ENCODE data around the gene FARP2.

GRCh38 chr2:241531161-241531722 is 175.2 kb downstream of the FARP2 start:
- no peak for TF ChIP-seq CTCF (IDR thresholded peaks at IDR 0.05; ENCODE audit: low read depth, low read length)
- TF ChIP-seq EZH2phosphoT487 (IDR thresholded peaks at IDR 0.05; ENCODE audit: low read depth) = no peak
